Testis (tissue), 3 donors: ENCODE data around the gene OSBPL5. TPM values are rescaled to one million over a fixed set of nuclear protein-coding genes. Genes with fewer than 3 reads are reported as not detected.
"Not testable (repeated sequence)": the region's sequence is repeated elsewhere in the genome, so short reads cannot be mapped to it uniquely, and the experiment has no call there.

ENCODE experiments used
- DNase-seq: peaks from one replicate; pipeline ENCODE4 v3.0.0-alpha.2; 2019
- H3K27ac ChIP-seq, 2 donors: fragments of 200-600 bp; sonication (generic); one replicate each; pipeline ENCODE4 v1.5.1; 2019
- H3K27me3 ChIP-seq: fragments of 200-600 bp; sonication (generic); one replicate; pipeline ENCODE4 v1.5.1; 2019
- H3K36me3 ChIP-seq: fragments of 200-600 bp; sonication (generic); one replicate; pipeline ENCODE4 v1.5.1; 2017; ENCODE audit warnings: low read depth; ENCODE audit errors: missing control alignments
- H3K4me1 ChIP-seq: fragments of 200-600 bp; sonication (generic); one replicate; pipeline ENCODE4 v1.5.1; 2019
- H3K4me3 ChIP-seq, 2 donors: fragments of 200-600 bp; sonication (generic); one replicate each; pipeline ENCODE4 v1.5.1; 2017 to 2019
- H3K9me3 ChIP-seq: fragments of 200-600 bp; sonication (generic); one replicate; pipeline ENCODE4 v1.5.1; 2017
- POLR2A ChIP-seq: fragments of 450-650 bp; IDR thresholded peaks from one replicate; pipeline ENCODE4 v1.6.1; 2017; ENCODE audit warnings: antibody characterized with exemption, mild to moderate bottlenecking, moderate library complexity
- WGBS, 2 donors: methylation state at CpG; one replicate each; pipeline ENCODE4 v1.1.5; 2018; 5-methylcytosine and 5-hydroxymethylcytosine counted together
- intact Hi-C: fragments of 100-400 bp; cut with DNase I; formaldehyde crosslinking; loops from one replicate; pipeline ENCODE4 v1.15.1; 2023; ENCODE audit warnings: low total_unique reads
- polyA plus RNA-seq: library from polyadenylated mRNA; stranded (reverse); fragments of 350-450 nt; fragmentation: Illumina TruSeq; extraction: RNeasy Lipid Tissue Mini Kit (QIAGEN cat#74804); gene quantifications from one replicate; pipeline ENCODE4 v1.2.3, GENCODE V29; 2014; ENCODE audit warnings: low read depth, low replicate concordance; ENCODE audit not compliant: insufficient read depth
- total RNA-seq, 2 donors: library from RNA; depleted of rRNA; stranded (reverse); fragments of >200 nt; gene quantifications; one replicate each; pipeline ENCODE4 v1.2.3, GENCODE V29; 2016
- TF ChIP-seq, protein P1 (sequence below), 3 experiments: fragments of 450-650 bp in 2 of 3; fragments of 200-600 bp in 1 of 3; sonication (generic) in 1 of 3; IDR thresholded peaks; one replicate each; pipeline ENCODE4 v1.5.1; 2016 to 2019; ENCODE audit warnings: antibody characterized with exemption in 3 of 3, mild to moderate bottlenecking in 2 of 3, moderate library complexity in 1 of 3

Gene OSBPL5
- total and polyA plus RNA-seq, 3 donors from 2014 or later, result 8.9 to 18.1 (median 13.2) TPM

DNA sequence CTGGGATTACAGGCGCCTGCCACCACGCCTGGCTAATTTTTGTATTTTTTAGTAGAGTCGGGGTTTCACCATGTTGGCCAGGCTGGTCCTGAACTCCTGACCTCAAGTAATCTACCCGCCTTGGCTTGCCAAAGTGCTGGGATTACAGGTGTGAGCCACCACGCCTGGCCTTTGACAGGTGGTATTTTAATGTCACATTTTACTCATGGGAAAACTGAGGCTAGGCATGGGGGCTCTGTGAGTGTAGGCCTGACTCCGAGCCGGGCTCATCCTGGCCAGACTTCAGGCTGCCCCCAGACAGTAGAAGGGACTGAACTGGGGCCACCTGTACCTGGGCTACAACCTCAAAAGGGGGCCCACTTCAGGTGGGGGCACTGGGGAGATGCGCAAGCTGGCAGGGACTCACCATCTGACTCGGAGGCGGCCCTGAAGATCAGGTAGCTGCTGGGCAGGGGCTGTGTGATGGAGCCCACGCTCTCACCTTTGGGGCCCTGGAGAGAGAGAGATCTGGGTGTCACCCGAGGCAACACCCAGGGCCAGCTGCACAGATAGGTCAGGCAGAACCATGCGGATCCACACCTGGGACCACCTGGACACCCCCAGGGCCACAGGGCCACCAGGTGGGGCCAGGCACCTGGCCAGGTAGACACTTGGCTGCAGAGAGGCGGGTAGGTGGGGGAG is 45.8 kb downstream of the OSBPL5 start:
- Histone ChIP-seq H3K4me3 (no peak overlapping the region), H3K4me1 (peaks cover 12% of the 10 kb centered on the region), H3K27me3 (no peaks in the 10 kb centered on the region), H3K36me3 (no peaks in the 10 kb centered on the region), H3K9me3 (no peaks in the 10 kb centered on the region), H3K27ac (no peak overlapping the region)
- DNase-seq, result no peak
- 88 to 95% methylated on average over 6 to 14 of the region's 14 CpGs for whole genome bisulfite sequencing, 2 donors
- TF ChIP-seq, protein P1, sequence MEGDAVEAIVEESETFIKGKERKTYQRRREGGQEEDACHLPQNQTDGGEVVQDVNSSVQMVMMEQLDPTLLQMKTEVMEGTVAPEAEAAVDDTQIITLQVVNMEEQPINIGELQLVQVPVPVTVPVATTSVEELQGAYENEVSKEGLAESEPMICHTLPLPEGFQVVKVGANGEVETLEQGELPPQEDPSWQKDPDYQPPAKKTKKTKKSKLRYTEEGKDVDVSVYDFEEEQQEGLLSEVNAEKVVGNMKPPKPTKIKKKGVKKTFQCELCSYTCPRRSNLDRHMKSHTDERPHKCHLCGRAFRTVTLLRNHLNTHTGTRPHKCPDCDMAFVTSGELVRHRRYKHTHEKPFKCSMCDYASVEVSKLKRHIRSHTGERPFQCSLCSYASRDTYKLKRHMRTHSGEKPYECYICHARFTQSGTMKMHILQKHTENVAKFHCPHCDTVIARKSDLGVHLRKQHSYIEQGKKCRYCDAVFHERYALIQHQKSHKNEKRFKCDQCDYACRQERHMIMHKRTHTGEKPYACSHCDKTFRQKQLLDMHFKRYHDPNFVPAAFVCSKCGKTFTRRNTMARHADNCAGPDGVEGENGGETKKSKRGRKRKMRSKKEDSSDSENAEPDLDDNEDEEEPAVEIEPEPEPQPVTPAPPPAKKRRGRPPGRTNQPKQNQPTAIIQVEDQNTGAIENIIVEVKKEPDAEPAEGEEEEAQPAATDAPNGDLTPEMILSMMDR (IDR thresholded peaks at IDR 0.05), result no peak
- TF ChIP-seq POLR2A, result no peak
- intact Hi-C loops, result no loop called here

DNA sequence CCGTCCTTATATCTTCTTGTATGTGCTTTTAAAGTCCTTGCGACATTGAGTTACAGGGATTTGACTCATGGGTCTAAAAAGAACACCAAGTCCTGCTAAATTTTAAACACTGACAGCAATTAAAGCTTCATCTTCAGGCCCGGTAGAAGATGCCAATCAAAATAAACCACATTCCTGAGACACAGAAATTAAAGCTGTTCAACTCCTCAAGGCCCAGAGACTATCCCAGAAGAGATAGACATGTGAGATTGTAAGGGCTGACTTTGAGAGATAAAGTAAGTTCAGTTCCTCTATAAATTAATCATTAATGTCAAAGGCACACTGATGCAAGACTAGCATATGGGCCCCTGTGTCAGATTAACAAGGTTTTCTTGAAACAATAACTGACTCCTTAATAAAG is 49.8 kb downstream of the OSBPL5 start:
- TF ChIP-seq, protein P1 (IDR thresholded peaks at IDR 0.05), result no peak
- no peak for TF ChIP-seq POLR2A
- Histone ChIP-seq H3K4me1 (no peaks in the 10 kb centered on the region), H3K4me3 (no peak overlapping the region), H3K9me3 (no peaks in the 10 kb centered on the region), H3K36me3 (no peaks in the 10 kb centered on the region), H3K27ac (no peak overlapping the region), H3K27me3 (no peaks in the 10 kb centered on the region)
- no peak for DNase-seq
- intact Hi-C loops, result no loop called here
- WGBS, 2 donors, result 53 to 79% methylated on average over 3 of the region's 3 CpGs

DNA sequence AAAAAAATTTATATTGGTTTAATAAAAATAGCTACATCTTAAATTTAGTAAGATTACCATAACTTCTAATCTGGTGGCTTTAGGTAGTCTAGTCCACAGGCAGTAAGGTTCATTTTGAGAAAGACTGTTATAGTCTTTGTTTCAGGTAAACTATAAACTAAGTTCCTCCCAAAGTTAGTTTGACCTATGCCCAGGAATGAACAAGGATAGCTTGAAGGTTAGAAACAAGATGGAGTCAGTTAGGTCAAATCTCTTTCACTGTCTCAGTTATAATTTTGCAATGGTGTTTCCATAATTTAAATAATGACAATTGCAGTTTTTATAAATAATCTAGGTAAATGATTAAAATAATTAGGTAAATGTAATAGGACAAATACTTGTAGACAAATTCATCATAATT is 51.4 kb downstream of the OSBPL5 start:
- H3K9me3 ChIP-seq, H3K27ac ChIP-seq, DNase-seq, H3K4me3 ChIP-seq, H3K27me3 ChIP-seq, intact Hi-C loops, H3K4me1 ChIP-seq, H3K36me3 ChIP-seq: not testable (repeated sequence)

DNA sequence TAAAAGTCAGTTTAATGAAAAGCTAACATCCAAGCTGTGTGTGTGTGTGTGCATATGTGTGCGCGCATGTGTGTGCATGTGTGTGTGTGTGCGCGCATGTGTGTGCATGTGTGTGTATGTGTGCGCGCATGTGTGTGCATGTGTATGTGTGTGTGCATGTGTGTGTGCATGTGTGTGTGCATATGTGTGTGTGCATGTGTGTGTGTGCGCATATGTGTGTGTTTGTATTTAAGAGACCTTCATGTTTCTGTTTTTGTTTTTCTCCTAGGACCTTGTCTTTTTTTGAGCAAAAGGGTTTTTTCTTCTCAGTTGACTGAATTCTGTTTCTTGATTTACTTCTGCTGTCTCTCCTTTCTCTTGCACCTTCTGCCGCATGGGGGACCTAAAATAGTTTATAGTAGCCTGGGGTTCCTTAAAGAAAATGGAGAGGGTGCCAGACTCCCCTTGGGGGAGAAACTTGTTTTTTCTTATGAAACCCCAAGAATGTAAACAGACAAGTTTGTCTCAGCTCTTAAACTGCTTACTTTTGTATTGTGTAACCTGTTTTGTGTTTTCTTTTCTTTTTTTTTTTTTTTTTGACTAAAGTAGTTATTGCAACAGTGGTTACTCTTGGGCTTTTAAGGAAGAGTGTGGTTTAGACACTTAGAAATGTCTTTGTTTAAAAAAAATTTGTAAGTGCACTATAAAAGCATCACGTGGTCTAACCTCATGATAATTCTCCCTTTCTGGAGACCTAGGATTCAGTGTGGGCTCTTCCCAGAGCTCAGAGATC is 53.0 kb downstream of the OSBPL5 start:
- no peak overlapping the region for H3K4me3 ChIP-seq
- no peaks in the 10 kb centered on the region for H3K27me3 ChIP-seq
- no peaks in the 10 kb centered on the region for H3K36me3 ChIP-seq
- no peaks in the 10 kb centered on the region for H3K4me1 ChIP-seq
- intact Hi-C loops, result no loop called here
- no peak overlapping the region for H3K27ac ChIP-seq
- TF ChIP-seq POLR2A, result no peak
- TF ChIP-seq, protein P1 (IDR thresholded peaks at IDR 0.05), result no peak
- no peaks in the 10 kb centered on the region for H3K9me3 ChIP-seq
- WGBS, 2 donors, result 79 to 84% methylated on average over 9 of the region's 9 CpGs
- no peak for DNase-seq

DNA sequence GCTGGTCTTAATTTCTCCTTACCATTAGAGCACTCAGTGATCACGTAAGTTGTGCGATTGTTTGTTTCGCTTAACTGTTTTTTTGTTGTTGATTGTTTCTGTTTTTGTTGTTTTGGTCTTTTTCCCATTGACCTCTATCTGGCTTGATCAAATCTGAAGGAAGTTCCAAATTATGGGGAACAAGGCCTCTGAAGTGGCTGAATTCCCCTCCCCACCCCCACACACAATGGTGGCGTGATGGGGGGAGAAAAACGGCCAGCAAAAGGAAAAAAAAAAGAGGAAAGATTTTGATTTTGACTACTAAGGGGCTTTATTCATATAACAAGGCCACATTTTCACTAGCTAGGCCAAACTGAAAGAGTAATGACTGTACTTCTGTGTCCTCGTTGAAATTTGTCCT is 53.6 kb downstream of the OSBPL5 start:
- Histone ChIP-seq H3K4me1 (no peaks in the 10 kb centered on the region), H3K27me3 (no peaks in the 10 kb centered on the region), H3K27ac (no peak overlapping the region), H3K4me3 (no peak overlapping the region), H3K36me3 (no peaks in the 10 kb centered on the region), H3K9me3 (no peaks in the 10 kb centered on the region)
- no peak for TF ChIP-seq POLR2A
- TF ChIP-seq, protein P1 (IDR thresholded peaks at IDR 0.05), result no peak
- WGBS, 2 donors, result 87 to 93% methylated on average over 6 of the region's 6 CpGs
- DNase-seq, result no peak
- intact Hi-C loops, result no loop called here
